Activated T-cell treated with anti-CD3 and anti-CD28 coated beads for 24 hours (primary cell): ENCODE data around the gene PASK.

Experiments used
- DNase-seq: peaks from one replicate; pipeline ENCODE4 v3.0.0-alpha.2; 2020; ENCODE audit warnings: low read depth

PASK gene

GRCh38 chr2:241179899-241180298, 30.6 kb upstream of the PASK start:
- peak; percentile 8 for DNase-seq

- DNase-seq: no peak
Observed at GRCh38 chr2:241178961-241179360, 29.7 kb upstream of the PASK start.

DNA sequence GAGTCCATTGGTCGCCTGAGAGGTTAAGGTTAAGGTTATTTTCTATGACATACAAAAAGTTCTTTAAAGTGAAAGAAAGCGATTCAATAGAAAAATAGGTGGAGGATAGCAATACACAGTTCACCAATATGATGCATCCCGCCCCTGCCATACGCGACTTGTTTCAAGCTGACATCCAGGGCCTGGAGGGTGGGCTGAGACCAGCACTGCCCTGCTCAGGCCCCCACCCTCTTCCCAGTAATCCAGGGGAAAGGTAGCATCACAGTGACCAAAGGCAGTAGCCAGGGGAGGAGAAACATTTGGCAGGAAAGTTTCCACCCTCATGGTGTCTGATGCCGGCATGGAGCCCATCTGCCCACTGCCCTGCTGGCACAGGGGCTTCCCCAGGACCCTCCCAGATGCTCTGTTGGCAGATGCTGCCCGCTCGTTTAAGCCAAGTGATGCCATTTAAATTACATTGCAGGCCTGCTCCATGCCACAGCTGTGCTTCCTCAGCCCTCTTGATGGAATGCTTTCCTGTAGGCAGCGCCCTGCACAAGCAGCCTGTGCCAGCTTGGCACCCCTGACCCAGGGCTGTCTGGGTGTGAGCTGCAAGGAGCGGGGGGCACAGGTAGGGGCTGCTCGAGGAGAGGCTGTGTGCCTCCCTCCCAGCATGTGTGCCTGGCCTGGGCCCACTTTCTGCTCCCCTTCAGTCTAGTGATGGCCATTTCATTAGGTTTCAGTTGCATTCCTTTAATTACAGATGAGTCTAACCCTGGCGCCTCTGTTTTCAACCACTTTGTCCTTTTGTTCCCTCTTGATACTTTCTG, 28.5 kb upstream of the PASK start:
- DNase-seq: no peak

GRCh38 chr2:241173557-241173956, 24.3 kb upstream of the PASK start:
- DNase-seq: no peak

- DNase-seq: no peak
Observed at GRCh38 chr2:241168366-241168765, 19.1 kb upstream of the PASK start.

DNA sequence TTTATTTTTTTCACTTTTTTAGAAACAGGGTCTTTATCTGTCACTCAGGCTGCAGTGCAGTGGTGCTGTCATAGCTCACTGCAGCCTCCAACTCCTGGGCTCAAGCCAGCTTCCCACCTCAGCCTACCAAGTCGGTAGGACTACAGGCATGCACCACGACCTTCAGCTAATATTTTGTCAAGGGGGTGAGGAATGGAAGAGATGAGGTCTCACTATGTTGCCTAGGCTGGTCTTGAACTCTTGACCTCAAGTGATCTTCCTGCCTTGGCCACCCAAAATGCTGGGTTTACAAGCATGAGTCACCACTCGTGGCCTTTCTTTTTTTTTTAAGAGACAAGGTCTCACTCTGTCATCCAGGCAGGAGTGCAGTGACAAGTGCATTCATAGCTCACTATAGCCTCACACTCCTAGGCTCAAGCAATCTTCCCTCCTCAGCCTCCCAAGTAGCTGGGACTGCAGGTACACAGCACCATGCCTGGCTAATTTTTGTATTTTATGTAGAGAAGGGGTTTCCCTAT, 14.4 kb upstream of the PASK start:
- DNase-seq: no peak

GRCh38 chr2:241161646-241162281, 12.5 kb upstream of the PASK start:
- no peak for DNase-seq

- no peak for DNase-seq
Observed at GRCh38 chr2:241160318-241160717, 11.0 kb upstream of the PASK start.

DNA sequence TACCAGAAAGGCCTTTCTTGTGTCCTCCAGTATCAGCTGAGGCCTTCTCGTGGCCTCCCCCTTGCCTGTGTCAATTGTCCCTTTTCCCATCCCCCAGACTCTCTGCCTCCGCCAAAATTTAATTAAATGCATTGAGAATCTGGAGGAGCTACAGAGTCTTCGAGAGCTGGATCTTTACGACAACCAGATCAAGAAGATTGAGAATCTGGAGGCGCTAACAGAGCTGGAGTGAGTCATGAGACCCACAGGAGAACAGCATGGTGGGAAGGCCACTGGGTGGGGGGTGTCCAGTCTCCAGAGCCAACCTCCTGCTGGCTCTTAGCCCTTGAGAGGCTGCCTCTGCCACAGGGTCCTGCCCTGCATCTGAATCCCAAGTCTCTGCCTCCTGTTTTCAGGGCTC, 9.8 kb upstream of the PASK start:
- no peak for DNase-seq

DNA sequence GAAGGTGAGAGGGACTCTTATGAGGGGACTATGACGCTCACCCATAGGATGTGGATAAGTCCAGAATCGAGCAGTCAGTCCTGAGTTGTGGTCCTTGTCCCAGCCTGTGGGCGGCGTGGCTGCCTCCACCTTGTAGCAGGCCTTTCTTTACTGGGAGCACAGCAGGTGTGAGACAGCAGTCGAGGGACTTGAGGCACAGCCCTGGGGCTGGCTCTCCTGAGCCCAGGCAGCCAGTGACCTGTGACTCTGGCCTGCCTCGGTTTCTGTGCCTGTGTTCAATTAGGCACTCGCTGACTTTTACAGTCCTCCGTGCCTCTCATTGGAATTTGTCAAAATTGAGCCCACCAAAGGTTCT, 9.3 kb upstream of the PASK start:
- no peak for DNase-seq

DNA sequence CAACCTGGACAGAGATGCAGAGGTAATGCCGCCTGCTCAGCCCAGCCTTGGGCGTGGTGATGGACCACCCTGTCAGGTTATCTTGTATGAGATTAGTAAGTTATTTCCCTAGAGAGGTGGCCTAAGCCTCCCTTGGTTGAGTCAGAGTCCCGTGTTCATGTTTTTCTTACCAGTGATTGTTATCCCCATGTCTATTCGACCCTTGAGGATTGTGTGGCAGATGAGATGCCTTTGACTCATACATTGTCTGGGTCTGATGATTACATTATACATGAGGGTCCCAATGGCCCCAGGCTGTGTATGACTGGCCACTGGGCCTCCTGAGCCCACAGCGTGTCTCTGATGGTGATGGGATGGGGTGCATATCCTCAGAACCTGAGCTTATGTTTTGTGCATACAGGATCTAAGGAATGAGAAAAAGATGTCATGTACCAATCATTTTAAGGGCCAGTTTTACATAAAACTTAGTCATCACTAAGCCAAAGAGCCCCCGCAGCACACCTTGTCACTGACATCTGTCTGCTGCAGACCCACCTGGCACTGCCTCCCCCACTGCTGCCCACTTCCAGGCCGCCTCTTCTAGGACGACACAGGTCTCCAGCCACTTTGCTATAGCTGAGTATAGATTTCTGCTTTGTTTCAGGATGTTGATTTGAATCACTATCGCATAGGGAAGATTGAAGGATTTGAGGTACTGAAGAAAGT, 8.7 kb upstream of the PASK start:
- DNase-seq: no peak

DNA sequence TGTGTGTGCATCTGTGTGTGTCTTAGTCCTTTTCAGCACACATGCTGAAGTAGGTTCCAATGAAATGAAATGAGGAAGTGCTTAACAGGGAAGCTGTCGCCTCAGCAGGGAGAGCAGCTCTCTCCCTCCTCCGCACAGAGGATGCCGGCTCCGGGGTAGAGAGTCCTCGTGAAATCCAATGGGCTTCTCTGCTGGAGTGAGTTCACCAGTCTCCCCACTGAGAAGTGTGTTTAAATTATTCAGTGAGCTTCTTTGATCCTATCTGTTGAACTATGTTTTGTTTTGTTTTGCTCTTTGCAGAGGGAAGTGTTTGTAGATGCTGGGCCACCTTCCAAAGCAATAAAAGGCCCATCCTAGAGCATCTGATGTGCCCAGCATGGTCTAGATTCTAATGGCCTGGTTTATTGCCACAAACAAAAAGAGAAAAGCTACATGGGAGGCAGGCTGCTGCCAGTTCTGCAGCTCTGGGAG, 7.7 kb upstream of the PASK start:
- DNase-seq: no peak

GRCh38 chr2:241155936-241156335, 6.7 kb upstream of the PASK start:
- DNase-seq: no peak

GRCh38 chr2:241154915-241155314, 5.6 kb upstream of the PASK start:
- no peak for DNase-seq

- no peak for DNase-seq
Observed at GRCh38 chr2:241153616-241154015, 4.3 kb upstream of the PASK start.

GRCh38 chr2:241151934-241152660, 2.8 kb upstream of the PASK start:
- no peak for DNase-seq

GRCh38 chr2:241150660-241151530, 1.6 kb upstream of the PASK start:
- DNase-seq: no peak

GRCh38 chr2:241149925-241150659, 820 bp upstream of the PASK start, which contains the start of gene PPP1R7:
PPP1R7 (plus strand) TSS chr2:241150467; CDS start chr2:241150496, 29 bp downstream.
- DNase-seq: peak; percentile 93

GRCh38 chr2:241149675-241149924, 328 bp upstream of the PASK start:
- no peak for DNase-seq

- no peak for DNase-seq
Observed at GRCh38 chr2:241148239-241148638, 1.0 kb downstream of the PASK start.

DNA sequence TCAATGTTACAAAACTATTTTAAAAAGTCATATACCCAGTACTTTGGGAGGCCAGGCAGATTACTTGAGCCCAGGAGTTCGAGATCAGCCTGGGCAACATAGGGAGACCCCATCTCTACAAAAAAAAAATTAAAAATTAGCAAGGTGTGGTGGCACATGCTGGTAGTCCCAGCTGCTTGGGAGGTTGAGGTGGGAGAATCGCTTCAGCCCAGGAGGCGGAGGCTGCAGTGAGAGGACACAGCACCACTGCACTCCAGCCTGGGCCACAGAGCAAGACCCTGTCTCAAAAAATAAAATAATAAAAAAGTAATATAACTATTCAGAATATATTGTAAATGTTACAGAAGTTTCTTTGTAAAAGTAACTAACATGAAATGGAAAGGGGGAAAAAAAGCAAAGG, 1.9 kb downstream of the PASK start:
- no peak for DNase-seq
